ENCODE measurements around the gene RASD1.

Gene RASD1

DNA sequence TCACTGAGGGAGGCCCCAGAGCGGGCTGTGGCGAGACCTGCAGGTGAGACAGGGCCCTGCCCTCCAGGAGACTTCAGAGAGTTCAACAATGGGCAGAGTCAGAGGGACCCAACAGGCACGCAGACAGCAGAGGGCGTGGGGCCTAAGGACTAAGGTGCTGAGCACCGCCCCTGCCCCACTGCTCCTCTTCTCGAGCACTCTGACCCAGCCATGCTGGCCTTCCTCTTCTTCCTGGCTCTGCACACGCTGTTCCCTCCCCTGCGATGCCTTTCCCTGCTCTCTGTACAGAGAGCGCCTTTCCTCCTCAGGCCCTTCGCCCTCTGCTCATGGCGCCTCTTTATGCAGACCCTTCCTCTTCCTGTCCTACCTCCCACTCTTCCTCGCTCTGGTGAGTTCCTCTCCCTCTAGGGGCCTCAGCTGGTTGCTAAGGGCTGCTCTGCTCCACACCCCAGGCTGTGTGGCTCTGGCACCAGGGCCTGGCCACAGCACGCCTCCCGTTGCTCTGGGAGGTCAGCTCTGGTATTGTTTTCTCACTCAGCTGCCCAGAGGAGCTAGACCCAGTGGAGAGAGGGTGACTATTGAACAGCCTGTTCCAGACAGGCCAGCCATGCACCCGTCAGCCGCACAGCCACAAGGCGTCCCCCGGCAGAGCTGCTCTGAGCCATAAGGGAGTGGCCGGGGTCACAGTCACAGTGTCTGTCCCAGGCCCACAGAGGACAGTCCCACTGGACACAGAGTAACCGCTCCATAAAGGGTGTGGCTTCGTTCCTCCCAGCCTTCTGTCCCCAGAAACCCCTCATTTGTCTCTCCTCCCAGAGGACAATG, 13.6 kb upstream of the RASD1 start:
- no peak for DNase-seq

DNA sequence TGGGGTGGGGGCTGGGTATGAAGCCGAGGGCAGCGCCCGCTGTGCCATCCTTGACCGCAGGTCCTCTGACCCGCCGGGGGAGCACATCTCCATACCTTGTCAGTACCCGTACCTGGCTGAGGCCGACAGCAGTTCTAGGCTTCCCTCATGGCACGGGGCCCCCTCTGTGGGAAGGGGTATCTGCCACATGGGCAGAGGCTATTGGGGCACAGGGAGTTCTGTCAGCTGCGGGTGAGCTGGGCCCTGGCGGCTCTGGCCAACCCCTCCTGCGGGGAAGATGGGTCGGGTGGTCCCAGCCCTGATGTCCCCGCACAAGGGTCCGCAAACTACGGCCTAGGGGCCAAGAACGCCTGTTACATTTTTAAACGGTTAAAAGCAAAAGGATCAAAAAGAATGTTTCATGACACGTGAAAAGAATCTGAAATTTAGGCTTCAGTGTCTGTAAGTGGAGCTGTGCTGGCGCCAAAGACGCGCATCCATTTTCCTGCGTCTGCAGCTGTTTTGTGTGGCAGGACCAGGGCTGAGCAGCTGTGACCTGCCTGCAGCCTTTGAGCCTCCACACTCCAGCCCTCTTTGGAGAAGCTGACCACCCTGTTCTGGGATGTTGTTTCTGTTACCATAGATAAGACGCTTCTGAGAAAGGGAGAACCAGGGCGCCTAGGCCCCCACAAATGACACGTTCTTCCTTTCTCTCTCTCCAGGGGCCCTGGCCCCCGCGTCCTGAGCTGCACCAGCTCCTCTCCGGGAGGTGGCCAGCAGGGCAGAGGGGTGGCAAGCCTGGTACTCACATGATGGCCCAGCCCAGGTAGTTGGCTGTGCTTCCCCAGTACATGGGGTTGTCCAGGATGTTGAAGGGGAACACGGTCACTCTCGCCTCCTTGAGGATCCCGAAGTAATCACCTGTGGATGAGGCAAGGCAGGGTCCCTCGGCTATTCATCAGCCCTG, 12.7 kb upstream of the RASD1 start:
- no peak for DNase-seq

DNA sequence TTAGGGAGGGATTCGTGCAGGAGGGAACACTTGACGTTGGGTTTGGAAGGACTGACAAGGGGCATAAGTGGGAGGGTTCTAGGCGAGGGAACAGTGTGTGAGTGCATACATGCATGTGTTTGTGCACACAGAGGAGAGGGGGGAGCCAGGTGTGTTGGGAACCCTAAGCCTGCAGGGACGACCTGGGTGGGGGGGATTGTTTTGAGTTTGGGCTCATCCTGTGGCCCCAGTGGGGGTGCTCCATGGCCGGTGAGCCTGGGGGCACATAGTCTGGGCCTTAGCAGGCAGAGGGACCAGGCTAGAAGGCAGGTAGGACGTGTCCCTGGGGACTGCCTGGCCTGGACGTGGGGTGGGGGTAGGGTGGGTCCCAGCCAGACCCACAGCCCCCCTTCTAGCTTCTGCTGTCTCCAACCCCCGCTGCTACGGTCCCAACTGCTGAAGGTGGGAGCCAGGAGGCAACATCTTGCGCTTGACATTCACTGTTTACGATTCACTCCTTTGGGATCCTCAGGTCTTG, 11.9 kb upstream of the RASD1 start:
- DNase-seq = no peak

DNA sequence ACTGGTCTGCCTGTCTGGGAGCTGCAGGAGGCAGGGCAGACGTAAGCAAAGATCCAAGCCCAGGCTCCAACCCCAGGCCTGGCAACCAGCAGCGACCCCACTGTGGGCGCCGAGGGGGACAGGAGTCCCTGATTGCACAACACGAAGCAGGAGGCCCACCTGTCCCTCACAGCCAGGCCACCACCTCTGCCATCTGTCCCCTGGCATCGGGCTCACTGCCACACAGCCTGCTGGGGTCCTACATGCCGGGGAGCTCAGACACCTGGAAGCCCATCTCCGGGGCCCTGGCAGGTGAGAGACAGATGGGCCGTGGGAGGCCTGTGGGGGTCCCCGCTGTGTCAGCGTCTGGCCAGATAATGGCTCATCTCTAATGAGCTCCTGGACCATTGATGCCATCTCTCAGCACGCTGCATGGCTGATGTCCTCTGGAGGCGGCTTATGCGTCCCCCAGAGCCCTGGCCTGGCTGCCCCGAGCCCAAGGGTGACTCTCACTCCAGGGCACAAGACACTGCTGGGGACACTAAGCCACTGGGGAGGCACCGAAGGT, 11.3 kb upstream of the RASD1 start:
- no peak for DNase-seq

DNA sequence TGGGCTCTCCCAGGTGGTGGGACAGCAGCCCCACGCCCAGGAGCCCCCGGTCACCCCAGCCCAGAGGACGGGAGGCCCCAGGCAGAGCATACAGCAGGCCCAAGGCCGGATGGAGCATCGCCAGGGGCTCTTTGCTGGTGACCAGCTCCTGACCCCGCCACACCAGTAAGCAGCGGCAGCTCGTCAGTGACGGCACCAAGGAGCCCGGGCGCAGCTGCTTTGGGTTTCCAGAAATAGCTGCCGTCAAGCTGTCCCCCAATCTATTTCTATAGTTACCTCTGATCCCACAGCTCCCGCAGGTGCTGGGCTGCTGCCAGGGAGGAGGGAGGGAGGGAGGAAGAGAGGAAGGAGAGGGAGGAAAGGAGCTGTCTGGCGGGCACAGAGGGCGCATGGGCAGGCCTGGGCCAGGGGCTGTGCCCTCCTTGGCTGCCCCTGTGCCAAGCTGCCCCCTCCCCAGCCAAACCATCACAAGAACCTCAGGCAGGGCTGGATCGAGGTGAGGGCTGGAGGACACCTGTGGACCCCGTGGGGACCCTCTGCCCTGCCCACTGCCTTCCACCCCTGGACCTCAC, 10.8 kb upstream of the RASD1 start:
- no peak for DNase-seq

DNA sequence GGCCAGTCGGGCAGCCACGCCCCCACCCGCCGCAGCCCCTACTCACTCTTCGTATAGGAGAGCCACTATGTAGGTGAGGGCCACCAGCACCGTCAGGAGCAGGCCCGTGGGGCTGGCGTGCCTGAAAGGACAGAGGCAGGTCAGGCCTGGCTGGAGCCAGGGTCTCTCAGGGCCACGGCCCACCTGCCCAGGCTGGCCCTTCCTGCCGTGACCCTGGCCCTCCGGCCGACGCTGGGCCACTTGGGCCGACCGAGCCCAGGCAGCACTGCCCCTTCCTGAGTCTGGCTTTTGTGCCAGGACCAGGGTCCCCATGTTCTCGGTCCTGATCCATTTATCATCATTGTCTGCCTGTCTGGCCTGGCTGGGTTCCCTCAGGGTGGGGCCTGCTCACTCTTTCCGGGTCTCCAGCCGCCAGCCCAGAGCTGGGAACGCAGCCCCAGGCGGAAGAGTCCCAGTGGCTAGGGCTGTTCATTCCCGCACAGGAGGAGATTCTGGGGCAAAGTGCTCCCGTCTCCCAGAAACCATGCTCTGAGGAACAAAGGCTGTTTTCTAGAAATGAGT, 10.1 kb upstream of the RASD1 start:
- DNase-seq = no peak

DNA sequence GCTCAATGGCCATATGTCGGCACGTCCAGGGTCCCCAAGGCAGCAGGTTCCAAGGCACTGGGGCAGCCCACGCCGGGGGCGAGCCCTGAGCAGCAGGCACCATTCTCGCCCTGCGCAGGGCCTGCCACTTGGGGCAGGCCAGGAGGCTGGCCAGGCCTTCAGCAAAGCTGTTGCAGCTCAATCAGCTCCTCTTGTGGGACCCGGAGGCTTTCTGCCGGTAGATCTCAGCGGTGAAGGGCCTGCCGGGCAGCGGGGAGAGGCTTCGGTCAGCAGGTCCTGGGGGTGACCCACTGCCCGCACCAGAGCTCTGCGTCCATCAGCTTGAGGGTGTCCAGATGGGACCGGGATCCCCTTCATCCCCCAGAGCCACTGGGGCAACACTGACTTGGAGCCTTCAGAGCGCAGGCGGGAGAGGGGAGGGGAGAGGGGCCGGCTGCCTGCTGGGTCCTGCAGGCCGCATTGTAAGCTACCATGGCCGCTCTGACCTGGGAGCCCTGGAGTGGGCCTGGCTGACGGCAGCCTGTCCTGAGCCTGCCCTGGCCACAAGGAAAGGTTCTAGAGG, 9.5 kb upstream of the RASD1 start:
- DNase-seq = no peak

DNA sequence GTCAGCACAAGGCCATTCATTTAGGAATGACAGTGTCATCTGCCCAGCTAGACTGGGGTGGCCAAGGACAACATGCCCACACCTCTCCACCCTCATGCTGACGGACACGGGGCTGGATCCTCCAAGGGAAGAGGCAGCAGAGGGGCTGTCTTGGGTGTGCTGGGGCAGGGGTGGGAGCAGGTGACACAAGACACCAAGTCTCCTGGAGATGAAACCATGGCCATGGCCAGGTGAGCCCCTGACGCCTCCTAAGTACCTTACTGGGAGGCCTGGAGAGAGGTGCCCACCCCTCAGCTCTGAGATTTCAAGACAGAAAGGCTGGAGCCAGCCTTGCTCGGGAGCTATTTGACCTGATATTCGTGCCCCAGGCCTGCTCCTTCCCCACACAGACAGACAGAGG, 9.0 kb upstream of the RASD1 start:
- no peak for DNase-seq

DNA sequence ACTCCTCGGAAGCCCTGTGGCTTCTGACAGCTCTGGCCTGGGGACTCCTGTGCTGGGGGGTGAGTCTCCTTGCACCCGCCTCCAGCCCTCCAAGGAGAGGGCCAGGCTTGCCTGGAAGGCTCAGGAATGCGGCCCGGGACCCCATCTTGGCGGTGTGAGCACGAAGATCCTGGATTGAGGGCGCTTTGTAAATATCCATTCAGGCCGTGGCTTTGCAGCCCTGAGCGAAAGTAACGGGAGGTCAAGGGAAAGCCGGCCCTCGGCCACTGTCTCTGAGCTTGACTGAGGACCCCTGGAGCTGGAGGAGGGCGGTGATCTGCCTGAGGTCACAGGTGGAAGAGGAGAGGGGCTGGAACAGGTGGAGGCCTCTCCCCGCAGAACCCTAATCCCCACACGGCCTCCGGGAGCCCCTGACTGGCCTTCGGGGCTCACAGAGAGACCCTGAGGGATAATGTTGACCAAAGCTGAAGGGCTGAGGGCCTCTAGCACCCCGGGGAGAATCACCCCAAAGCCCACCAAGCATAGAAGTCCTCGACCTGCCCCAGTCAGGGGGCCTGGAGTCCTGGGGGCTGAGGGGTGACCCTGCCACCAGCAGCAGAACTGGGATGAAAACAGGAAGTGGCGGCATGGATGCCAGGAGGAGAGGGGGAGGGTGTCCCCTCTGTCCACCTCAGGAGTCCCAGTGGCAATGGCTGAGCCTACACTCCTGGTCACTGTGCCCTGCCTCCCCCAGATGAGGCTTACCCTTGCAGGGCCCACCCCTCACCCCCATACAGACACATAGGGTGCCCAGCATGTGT, 8.3 kb upstream of the RASD1 start:
- no peak for DNase-seq

DNA sequence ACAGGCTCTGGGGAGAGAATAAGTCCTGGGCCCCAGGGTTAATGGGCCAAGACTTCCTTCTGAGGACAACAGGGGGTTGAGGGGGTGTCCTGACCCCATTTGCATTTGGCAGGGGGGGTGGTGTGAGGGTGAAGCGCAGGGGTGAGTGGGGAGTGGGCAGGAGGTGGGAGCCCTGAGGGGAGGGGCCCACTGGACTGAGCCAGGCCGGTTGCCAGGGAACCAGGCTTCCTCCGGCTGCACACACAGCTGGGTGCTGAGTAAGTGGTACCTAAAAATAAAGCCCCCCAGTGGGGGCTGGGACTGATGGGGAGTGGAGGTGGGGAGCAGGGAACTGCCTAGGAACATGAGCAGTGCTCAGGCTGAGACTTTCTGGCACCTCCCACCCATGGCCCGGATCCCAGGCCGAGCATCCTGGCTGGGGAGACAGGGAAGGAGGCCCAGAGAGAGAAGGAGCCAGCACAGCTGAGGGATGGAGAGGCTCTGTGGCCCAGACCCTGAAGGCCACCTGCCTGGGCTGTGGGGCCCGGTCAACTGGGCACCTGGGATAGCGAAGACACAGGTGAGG, 7.5 kb upstream of the RASD1 start:
- no peak for DNase-seq

DNA sequence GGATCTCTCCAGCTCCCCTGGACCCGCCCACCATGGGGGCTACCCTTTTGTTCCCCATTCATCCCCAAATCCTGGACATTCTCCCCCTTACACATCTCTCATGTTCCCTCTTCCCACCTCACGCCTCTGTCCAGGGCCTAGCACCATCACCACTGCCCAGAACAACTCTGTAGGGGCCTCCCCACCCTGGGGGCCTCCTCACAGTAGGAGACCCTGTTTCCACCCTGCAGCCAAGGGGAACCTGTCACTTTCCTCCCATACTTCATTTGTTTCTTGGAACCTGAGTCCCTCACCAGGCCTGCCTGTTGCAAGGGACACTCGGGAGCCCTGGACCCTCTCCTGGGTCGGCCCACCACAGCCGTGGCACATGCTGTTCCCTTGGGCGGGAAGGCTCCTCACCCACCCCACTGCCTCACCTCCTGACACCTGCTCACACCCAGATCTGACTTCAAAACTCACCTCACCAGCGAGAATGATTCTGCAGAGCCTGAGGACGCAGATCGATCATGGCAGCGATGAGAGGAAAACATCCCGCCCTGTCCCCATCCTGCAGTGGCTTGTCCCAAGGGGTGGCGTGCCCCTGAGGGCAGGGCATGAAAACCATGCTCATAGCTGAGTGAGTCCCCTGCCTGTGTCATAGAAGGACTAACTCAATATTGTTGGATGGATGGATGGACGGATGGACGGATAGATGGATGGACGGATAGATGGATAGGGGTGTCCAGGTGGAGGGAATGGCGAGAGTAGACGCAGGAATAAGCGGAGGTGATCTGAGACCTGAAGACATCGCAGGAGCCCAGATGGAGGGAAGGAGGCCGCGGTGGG, 6.8 kb upstream of the RASD1 start:
- DNase-seq = no peak

DNA sequence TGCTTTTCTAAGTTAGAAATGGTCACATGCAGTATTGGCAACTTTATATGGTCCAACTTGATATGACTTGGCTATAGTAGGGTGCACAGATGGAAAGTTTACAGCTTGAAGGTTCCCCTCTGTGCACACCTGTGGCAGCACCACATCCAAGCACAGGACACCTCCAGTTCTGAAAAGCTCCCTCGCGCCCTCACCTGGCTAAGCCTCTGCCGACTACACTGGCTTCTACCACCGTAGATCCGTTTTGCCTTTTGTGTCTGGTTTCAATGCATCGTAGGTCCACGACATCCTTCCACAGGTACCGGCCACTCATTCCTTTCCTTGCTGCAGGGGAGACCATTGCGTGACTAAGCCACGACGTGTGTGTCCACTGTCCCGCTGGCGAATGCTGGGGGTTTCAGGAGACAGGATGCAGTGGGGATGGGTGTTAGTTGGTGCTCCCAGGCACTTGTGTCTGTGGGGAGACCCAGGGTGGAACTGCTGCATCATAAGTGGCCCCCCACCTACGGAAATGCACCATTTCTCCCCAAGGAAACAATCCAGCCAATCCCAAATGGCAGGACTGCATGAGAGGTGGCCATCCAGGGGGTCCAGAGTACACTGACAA, 4.9 kb upstream of the RASD1 start:
- DNase-seq = no peak

DNA sequence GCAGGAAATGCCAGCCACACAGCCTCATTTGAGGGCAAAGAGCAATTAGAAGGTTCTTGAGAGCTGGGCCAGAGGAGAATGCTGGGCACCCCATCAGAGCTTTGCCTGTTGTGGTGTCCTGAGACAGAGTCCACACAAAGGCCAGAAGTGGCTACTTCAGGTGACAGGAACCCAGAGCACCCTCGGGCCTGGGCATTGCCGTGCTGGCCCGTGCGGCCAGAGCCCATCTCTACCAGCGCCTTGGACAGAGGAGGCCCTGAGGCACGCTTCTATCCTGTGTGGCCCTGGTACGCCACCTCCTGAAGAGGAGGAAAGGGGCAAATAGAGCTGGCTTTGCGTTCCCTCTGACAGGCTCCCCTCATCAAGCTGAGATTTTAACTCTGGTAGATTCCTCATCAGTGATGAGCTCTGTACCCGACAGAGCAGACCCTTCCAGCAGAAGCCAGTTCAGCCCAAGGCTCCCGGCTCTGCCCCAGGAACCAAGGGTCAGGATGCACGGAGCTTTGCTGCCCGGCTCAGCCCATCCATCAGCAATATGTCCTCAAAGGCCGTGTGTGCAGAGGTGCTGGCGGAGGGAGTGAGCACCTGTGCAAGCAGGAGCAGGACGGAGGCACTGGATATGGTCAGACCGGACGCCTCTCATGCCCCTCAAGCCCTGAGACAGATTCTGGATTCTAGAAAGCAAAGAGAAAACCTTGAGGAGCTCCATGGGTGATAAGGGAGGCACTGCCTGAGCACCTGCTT, 3.4 kb upstream of the RASD1 start:
- no peak for DNase-seq

DNA sequence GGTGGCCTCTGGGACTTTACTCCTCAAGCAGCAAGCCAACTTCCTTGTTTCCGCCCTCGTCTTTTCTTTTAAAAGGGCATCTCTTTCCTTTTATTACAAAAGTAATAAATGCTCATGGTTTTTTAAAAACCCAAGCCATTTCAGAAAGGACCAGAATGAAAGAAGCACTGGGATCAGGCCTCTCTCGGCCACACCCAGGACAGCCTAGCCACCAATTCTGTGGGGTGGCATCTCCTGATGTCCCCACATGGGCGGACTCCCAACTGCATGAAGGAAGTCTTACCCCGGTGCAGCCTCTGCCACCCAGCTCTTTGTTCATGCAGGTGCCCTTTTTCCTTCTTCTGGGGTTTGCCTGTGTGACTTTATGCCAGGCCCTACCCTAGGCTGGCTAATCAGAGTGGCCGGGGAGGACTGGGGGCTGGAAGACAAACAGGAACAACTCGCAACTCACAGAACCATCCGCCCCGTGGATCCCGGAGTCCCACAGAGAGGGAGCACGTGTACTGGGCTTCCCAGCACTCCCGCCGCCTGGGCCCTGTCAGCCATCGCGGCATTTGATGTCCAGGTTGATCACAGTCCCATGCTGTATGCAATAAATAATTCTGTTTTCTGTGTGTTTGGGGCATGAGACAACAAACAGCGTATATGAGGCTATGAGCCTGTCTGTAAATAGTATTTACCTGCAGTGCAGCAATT, 2.6 kb upstream of the RASD1 start:
- no peak for DNase-seq

DNA sequence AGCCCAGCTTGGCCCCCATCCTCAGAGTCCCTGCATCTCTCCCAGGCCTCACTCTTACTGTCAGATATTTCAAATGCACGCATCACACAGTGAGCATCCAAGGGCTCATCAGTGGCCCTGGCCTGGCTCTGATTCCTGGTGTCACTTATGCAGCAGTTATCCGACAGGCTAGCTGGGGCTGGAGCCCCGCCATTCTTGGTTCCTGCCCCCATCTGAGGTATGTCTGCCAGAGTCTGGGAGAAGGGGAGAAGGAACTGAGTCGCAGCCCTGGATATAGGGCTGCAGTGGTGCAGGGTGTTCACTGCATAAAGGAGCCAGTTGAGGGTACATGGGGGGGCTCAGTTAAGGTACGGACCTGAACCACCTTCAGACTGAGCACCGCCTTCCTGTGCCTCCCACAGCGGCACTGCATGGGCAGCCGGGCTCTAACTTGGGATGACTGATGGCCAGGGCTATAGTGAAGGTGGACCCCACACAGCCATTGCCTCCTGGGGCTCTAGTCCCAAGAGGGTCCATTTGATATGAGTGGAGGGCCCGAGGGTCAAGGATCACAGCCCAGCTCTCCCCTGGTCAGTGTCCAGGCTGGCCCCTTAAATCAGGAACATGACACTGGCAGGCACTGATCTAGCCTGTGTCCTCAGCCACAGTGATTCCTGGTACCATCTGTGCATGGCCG, 1.8 kb upstream of the RASD1 start:
- no peak for DNase-seq

DNA sequence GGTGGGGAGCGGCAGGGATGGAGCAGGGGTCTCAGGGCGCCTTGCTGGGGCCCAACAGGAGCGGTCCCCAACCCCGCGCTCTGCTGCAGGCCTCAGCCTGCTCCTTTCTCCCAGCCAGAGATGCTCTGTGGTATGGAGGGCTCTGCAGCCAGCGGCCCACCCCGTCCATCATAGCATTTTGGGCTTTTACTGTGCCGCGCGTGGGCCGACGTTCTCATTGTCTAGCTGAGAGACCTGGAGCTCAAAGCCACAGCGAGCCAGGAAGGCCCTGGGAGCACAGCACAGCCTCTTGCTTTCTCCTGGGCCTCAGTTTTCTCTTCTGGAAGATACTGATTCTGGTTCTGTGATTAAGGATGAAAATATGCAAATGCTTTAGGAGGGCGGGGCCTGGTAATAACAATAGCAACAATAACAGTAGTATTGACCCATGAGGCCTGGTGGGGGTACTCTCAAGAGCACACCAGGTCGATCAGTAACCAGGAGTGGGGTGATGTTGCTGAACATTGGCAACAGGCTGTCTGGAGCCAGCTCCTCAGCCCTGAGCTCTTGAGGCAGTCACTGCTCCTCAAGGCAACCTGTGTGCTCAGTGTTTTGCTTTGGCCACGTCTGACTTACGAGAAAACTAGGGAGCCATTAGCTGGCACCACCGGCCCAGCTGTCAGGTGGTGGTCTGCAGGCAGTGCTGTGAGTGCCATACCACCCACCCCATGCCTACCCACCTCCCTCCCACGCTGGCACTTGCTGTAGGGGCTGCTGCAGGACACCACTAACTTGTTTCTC, 1.1 kb upstream of the RASD1 start:
- DNase-seq = no peak
